Stimulated activated CD4-positive, alpha-beta T cell treated with anti-CD3 and anti-CD28 coated beads, Interleukin-1b, Interleukin-23, amount 100 ng/mL, for 4 hours (primary cell): ENCODE measurements around the gene RIMBP2.

Experiments
- DNase-seq, 2 donors: peaks; one replicate each; pipeline ENCODE4 v3.0.0-alpha.2; 2020; ENCODE audit warnings: low read depth in 2 of 2

Gene RIMBP2

DNA sequence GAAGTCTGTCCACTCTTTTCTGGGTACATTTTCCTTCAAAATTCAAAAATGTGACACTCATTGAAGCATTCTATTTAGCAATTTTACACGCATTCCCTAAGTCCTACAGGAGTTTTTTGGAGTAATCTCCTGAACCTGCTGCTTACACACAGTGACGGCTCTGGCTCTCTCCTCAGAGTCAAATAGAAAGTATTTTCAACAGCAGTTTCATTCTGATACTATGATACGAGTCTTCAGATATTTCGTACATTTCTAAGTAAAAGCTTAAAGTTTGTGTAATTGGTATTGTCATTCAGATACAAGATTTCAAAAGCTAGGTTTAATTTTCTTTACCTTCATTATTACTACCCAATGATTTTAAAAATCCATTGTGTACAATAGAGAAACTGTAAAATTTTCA lies 342.0 kb downstream of the RIMBP2 start:
- DNase-seq: no peak

DNA sequence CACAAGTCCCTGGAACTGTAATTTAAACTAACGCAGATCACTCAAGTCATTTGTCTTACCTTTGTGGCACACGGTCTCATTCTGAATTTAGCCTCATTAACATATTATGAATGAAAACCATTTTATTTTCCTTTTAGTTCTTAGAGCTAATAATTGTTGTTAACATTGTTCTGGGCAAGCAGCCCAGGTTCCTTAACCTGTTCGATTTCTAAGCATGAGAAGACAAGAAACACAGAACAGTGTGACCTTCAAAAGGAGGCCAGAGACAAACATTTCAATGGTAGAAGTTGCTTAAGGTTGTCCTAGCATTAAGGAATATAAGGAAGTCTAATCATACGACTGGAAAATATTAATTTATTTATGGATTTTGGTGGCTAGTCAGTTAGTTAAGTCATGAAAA lies 343.2 kb downstream of the RIMBP2 start:
- no peak for DNase-seq

- no peak for DNase-seq
Observed at GRCh38 chr12:130371296-130371695, 344.8 kb downstream of the RIMBP2 start.

DNA sequence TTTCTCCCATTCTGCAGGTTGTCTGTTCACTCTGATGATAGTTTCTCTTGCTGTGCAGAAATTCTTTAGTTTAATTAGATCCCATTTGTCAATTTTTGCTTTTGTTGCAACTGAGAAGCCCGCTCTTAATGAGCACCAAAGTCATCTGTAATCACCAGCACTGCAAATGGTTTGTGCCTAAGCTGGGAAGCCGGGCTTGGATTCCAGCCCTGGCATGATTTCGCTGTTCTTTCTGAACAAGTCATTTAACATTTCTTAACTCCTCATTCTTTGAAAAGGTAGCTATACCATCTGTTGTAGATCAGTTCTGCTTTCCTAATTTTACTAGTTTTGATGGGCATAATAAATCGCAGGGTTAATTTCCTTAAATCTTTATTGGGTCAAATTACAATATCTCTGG lies 346.3 kb downstream of the RIMBP2 start:
- DNase-seq: no peak

DNA sequence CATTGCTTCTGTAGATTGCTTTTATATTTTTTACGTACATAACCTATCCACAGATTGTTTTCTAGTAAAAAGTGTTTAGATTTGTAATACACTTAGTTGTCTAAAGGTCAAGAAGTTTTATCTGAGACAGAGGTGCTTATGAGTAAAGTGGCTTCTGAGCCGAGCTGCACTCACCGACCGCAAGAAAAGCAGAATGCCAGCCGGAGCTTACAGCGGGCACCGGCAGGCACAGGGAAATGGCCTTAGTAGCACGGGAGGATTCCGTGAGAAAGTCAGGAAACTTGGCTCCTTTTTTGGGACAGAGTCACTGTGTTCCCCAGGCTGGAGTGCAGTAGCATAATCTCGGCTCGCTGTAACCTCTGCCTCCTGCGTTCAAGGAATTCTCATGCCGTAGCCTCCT lies 348.6 kb downstream of the RIMBP2 start:
- DNase-seq: no peak

GRCh38 chr12:130367003-130367402 lies 349.1 kb downstream of the RIMBP2 start:
- no peak for DNase-seq

DNA sequence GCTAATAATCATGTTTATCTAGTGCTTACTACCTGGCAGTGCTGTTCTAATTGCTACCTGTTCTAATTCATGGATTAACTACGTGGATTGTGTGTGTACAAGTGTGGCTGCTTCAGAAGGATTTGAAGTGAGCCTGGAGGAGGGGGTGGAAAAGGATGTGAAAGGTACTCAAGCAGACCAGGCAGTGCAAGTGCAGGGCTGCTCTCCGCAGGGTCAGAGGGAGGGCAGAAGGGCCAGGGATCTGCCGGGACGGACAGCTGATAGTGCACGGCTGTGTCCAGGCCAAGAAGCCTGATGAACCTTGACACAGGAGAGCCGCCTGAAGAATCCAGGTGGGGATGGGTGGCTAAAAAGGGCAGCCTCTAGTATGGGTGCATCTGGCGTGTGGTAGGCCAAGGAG lies 349.9 kb downstream of the RIMBP2 start:
- no peak for DNase-seq

GRCh38 chr12:130364578-130364977 lies 351.5 kb downstream of the RIMBP2 start:
- no peak for DNase-seq

- DNase-seq: no peak
Observed at GRCh38 chr12:130362060-130362459, 354.0 kb downstream of the RIMBP2 start.

GRCh38 chr12:130357729-130358330 lies 358.3 kb downstream of the RIMBP2 start:
- DNase-seq: no peak

- no peak for DNase-seq
Observed at GRCh38 chr12:130357241-130357640, 358.9 kb downstream of the RIMBP2 start.

DNA sequence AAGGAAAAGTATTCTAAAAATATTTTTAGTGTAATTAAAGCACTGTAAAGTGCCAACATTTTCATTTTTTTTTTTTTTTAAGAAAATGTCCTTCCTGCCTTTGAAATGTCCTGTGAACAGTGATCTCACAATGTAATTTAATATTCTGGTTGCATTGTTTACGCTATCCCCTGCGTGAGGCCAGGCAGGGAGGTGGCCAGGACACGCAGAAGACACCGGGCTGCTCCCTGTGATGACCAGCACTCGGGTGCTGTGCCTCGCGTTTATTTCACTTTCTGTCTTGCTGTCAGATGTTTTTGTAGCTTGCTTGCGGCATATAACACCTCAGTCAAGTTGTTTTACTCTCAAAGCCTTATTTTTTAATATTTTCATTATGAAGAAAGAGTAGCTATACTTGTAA lies 359.9 kb downstream of the RIMBP2 start:
- no peak for DNase-seq

DNA sequence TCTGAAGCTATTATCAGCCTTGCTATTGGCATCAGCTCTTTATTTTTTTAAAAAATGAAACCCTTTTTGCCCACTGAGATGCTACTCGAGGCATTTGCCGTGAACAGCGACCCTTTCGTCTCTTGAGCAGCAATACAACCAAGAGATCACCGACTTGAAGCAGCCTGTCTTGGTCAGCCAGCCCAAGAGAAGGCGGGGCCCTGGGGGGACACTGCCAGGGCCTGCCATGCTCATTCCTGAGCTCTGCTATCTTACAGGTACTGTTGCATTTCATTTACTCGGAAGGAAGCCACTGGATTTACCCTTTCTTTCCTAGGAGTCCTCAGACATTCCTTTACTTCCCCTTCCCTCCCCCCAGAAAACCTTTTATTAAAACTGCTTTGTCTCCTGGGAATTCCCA lies 361.7 kb downstream of the RIMBP2 start:
- no peak for DNase-seq

DNA sequence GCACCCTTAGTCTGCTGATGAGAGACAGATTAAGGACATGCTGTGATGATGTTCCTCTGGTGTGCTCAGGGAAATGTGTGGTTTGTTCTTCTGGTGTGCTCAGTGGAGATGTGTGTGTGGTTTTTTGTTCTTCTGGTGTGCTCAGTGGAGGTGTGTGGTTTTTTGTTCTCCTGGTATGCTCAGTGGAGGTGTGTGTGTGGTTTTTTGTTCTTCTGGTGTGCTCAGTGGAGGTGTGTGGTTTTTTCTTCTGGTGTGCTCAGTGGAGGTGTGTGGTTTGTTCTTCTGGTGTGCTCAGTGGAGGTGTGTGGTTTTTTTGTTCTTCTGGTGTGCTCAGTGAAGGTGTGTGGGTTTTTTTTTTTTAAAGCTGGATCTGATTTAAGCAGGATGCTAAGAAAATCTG lies 363.0 kb downstream of the RIMBP2 start:
- no peak for DNase-seq

DNA sequence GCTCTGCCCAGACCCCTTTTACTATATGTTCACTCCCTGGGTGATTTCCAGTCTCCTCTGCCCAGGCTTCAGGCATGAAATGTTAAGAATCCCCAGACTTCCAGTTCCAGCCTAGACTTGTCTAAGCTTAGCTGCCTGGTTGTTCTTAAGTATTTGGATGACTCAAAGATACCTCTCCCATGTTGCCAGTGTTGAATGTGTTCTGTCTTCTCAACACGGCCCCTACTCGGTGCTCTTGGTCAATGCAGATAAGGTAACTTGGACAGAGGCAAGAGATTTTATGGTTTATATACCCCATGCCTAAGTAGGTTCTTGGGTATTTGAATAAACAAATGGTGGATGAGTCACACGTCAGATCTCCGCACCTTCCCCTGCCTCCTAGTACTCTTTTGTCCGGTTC lies 364.8 kb downstream of the RIMBP2 start:
- no peak for DNase-seq

- DNase-seq: no peak
Observed at GRCh38 chr12:130350715-130351114, 365.4 kb downstream of the RIMBP2 start.

GRCh38 chr12:130347588-130347987 lies 368.5 kb downstream of the RIMBP2 start:
- no peak for DNase-seq
